ENCODE data around the gene ARMH4. TPM values are rescaled to one million over a fixed set of nuclear protein-coding genes. Genes with fewer than 3 reads are reported as not detected.

Gene ARMH4
- polyA plus RNA-seq, 3 donors: 0.07 TPM; not detected in 2

GRCh38 chr14:58096731-58097130 lies 55.3 kb downstream of the ARMH4 start:
- Histone ChIP-seq H3K36me3 (replicated peaks in 1 of 2; ENCODE audit: control insufficient read depth in 1 of 2, insufficient read depth in 2 of 2, low read length in 2 of 2) (no peaks in the 10 kb centered on the region), H3K4me2 (replicated peaks; ENCODE audit: extremely low read depth, low read length, poor library complexity, severe bottlenecking) (no peak overlapping the region), H3K4me3 (replicated peaks in 1 of 3; ENCODE audit: low read depth in 2 of 3, low read length in 3 of 3) (no peak overlapping the region), H3K9ac (ENCODE audit: insufficient read depth, low read length, poor library complexity, severe bottlenecking) (no peak overlapping the region), H3K79me2 (ENCODE audit: insufficient read depth, low read length) (no peaks in the 10 kb centered on the region), H4K20me1 (ENCODE audit: insufficient read depth, low read length) (no peaks in the 10 kb centered on the region), H3K4me1 (ENCODE audit: control insufficient read depth in 1 of 2, insufficient read depth in 2 of 2, low read length in 2 of 2) (no peaks in the 10 kb centered on the region), H3K27me3 (ENCODE audit: control insufficient read depth in 2 of 2, insufficient read depth in 2 of 2, low read length in 2 of 2) (no peaks in the 10 kb centered on the region), H3K27ac (ENCODE audit: low read depth in 1 of 2, low read length in 2 of 2) (no peak overlapping the region), H3K9me3 (replicated peaks in 1 of 2; ENCODE audit: control insufficient read depth in 1 of 2, insufficient read depth in 1 of 2, low read length in 2 of 2) (no peaks in the 10 kb centered on the region), H2AFZ (ENCODE audit: insufficient read depth, low read depth, low read length, poor library complexity, severe bottlenecking) (no peak overlapping the region)
- Mint-ChIP-seq H3K36me3 (no peaks in the 10 kb centered on the region), H3K4me3 (no peak overlapping the region), H3K27ac (no peak overlapping the region), H3K27me3 (ENCODE audit: low read depth in 3 of 3) (no peaks in the 10 kb centered on the region), H3K9me3 (no peaks in the 10 kb centered on the region), H3K4me1 (no peaks in the 10 kb centered on the region)
- no peak for DNase-seq
- intact Hi-C loops (cut with micrococcal nuclease): no loop called here
- 80% methylated on average over 1 of the region's 2 CpGs for WGBS (ENCODE audit: insufficient coverage)
- TF ChIP-seq CTCF (IDR thresholded peaks at IDR 0.05): no peak

GRCh38 chr14:58091883-58092630 lies 60.0 kb downstream of the ARMH4 start:
- no peak overlapping the region for H3K4me2 ChIP-seq (replicated peaks; ENCODE audit: extremely low read depth, low read length, poor library complexity, severe bottlenecking)
- 92% methylated on average over 4 of the region's 5 CpGs for WGBS (ENCODE audit: insufficient coverage)
- no peak overlapping the region for H2AFZ ChIP-seq (ENCODE audit: insufficient read depth, low read depth, low read length, poor library complexity, severe bottlenecking)
- no peaks in the 10 kb centered on the region for H3K79me2 ChIP-seq (ENCODE audit: insufficient read depth, low read length)
- TF ChIP-seq CTCF (IDR thresholded peaks at IDR 0.05): no peak
- H4K20me1 ChIP-seq (ENCODE audit: insufficient read depth, low read length): no peaks in the 10 kb centered on the region
- no peak overlapping the region for H3K27ac ChIP-seq (ENCODE audit: low read depth in 1 of 2, low read length in 2 of 2)
- no peaks in the 10 kb centered on the region for H3K4me1 ChIP-seq (ENCODE audit: control insufficient read depth in 1 of 2, insufficient read depth in 2 of 2, low read length in 2 of 2)
- Mint-ChIP-seq H3K27ac (no peak overlapping the region), H3K9me3 (no peaks in the 10 kb centered on the region), H3K27me3 (ENCODE audit: low read depth in 3 of 3) (peaks cover 0 to 1% (median under 1%) of the 10 kb centered on the region in 3 donors), H3K4me3 (no peak overlapping the region), H3K36me3 (no peaks in the 10 kb centered on the region), H3K4me1 (no peaks in the 10 kb centered on the region)
- no peaks in the 10 kb centered on the region for H3K36me3 ChIP-seq (replicated peaks in 1 of 2; ENCODE audit: control insufficient read depth in 1 of 2, insufficient read depth in 2 of 2, low read length in 2 of 2)
- no peaks in the 10 kb centered on the region for H3K9me3 ChIP-seq (replicated peaks in 1 of 2; ENCODE audit: control insufficient read depth in 1 of 2, insufficient read depth in 1 of 2, low read length in 2 of 2)
- intact Hi-C loops (cut with micrococcal nuclease): no loop called here
- no peaks in the 10 kb centered on the region for H3K27me3 ChIP-seq (ENCODE audit: control insufficient read depth in 2 of 2, insufficient read depth in 2 of 2, low read length in 2 of 2)
- no peak overlapping the region for H3K9ac ChIP-seq (ENCODE audit: insufficient read depth, low read length, poor library complexity, severe bottlenecking)
- no peak overlapping the region for H3K4me3 ChIP-seq (replicated peaks in 1 of 3; ENCODE audit: low read depth in 2 of 3, low read length in 3 of 3)
- DNase-seq: no peak

All from CD14-positive monocyte (primary cell).